PC-3 (cell line): ENCODE data around the gene PDPN. TPM values are rescaled to one million over a fixed set of nuclear protein-coding genes. Genes with fewer than 3 reads are reported as not detected.

Source experiments
- ATAC-seq: fragments of 200-7000 bp; cut with Tn5 transposase; 2 replicates; pipeline ENCODE4 v1.9.1; 2020; ENCODE audit warnings: mild to moderate bottlenecking, moderate library complexity
- BruUV-seq: library from RNA; stranded (reverse); fragments of 400-500 nt; replicated peaks from 2 replicates; lab custom pipeline; 2021; lab: Mats Ljungman, UMichigan
- CTCF ChIA-PET: fragments of 300-600 bp; sonication (Branson Sonifier 250); formaldehyde crosslinking; loops from one replicate; lab custom pipeline; 2022; ENCODE audit warnings: antibody characterized with exemption; lab: Charles Lee
- POLR2A ChIA-PET: fragments of 300-600 bp; sonication (Branson Sonifier 250); formaldehyde crosslinking; loops from one replicate; lab custom pipeline; 2022; ENCODE audit warnings: antibody characterized with exemption; ENCODE audit not compliant: unreplicated experiment; lab: Charles Lee
- DNase-seq: peaks from one replicate; pipeline ENCODE4 v3.0.0-alpha.2; 2015
- H2AFZ ChIP-seq: fragments of 300-600 bp; sonication (generic); 2 replicates; pipeline ENCODE4 v1.6.0; 2016; ENCODE audit warnings: antibody characterized with exemption, low read length
- H3F3A ChIP-seq: fragments of 300-600 bp; sonication (generic); one replicate; pipeline ENCODE4 v1.6.0; 2017; ENCODE audit warnings: antibody characterized with exemption, low read length, control low read depth, mild to moderate bottlenecking; ENCODE audit not compliant: unreplicated experiment
- H3K27ac ChIP-seq: fragments of 300-600 bp; sonication (generic); 2 replicates; pipeline ENCODE4 v1.5.1; 2016; ENCODE audit warnings: mild to moderate bottlenecking, low read length
- H3K27me3 ChIP-seq: fragments of 300-600 bp; sonication (generic); 2 replicates; pipeline ENCODE4 v1.6.1; 2016; ENCODE audit warnings: low read length, mixed read lengths
- H3K36me3 ChIP-seq: fragments of 300-600 bp; sonication (generic); 2 replicates; pipeline ENCODE4 v1.6.1; 2016; ENCODE audit warnings: low read depth, mixed run types, low read length, mixed read lengths
- H3K4me1 ChIP-seq: fragments of 300-600 bp; sonication (generic); 2 replicates; pipeline ENCODE4 v1.5.1; 2016; ENCODE audit warnings: low read length; ENCODE audit not compliant: insufficient read depth
- H3K4me2 ChIP-seq: fragments of 300-600 bp; sonication (generic); 2 replicates; pipeline ENCODE4 v1.6.0; 2016; ENCODE audit warnings: low read length
- H3K4me3 ChIP-seq: fragments of 300-600 bp; sonication (generic); 2 replicates; pipeline ENCODE4 v1.5.1; 2016; ENCODE audit warnings: mild to moderate bottlenecking, low read length, mixed read lengths
- H3K79me2 ChIP-seq: fragments of 300-600 bp; sonication (generic); 2 replicates; pipeline ENCODE4 v1.6.1; 2017; ENCODE audit warnings: low read length, mixed read lengths
- H3K9ac ChIP-seq: fragments of 300-600 bp; sonication (generic); 2 replicates; pipeline ENCODE4 v1.6.0; 2016; ENCODE audit warnings: mild to moderate bottlenecking, low read length
- H3K9me2 ChIP-seq: fragments of 300-600 bp; sonication (generic); replicated peaks from 2 replicates; pipeline ENCODE4 v1.6.1; 2016; ENCODE audit warnings: mixed run types, low read length, mixed read lengths
- H3K9me3 ChIP-seq: fragments of 300-600 bp; sonication (generic); 2 replicates; pipeline ENCODE4 v1.6.1; 2016; ENCODE audit warnings: low read length, mixed read lengths
- H4K20me1 ChIP-seq: fragments of 300-600 bp; sonication (generic); 2 replicates; pipeline ENCODE4 v1.6.1; 2016; ENCODE audit warnings: low read length, mixed read lengths
- CTCF ChIP-seq: fragments of 300-600 bp; sonication (generic); conservative IDR thresholded peaks from 2 replicates; pipeline ENCODE4 v1.5.1; 2017; ENCODE audit warnings: antibody characterized with exemption, low read depth, mild to moderate bottlenecking, low read length
- EZH2 ChIP-seq: fragments of 300-600 bp; sonication (generic); IDR thresholded peaks from one replicate; pipeline ENCODE4 v1.6.1; 2017; ENCODE audit warnings: antibody characterized with exemption, mild to moderate bottlenecking, low read length; ENCODE audit not compliant: unreplicated experiment
- EZH2phosphoT487 ChIP-seq: fragments of 300-600 bp; sonication (generic); IDR thresholded peaks from 2 replicates; pipeline ENCODE4 v1.6.1; 2018; ENCODE audit warnings: mild to moderate bottlenecking, antibody characterized with exemption, low read length, borderline replicate concordance
- intact Hi-C: fragments of 100-400 bp; cut with micrococcal nuclease; formaldehyde crosslinking; loops from 2 replicates; pipeline ENCODE4 v1.9.0; 2023
- total RNA-seq: library from RNA; depleted of rRNA; stranded (reverse); fragments of >200 nt; gene quantifications from 2 replicates; pipeline ENCODE4 v1.2.3, GENCODE V29; 2014

Gene PDPN
- total RNA-seq, 1 experiment from 2014 or later, result 0.47 TPM

- no peak overlapping the region for H3K27ac ChIP-seq
- CTCF ChIA-PET, result no interaction called here
- no peaks in the 10 kb centered on the region for H3K4me1 ChIP-seq
- no peaks in the 10 kb centered on the region for H3K9me3 ChIP-seq
- no peak overlapping the region for H2AFZ ChIP-seq
- H3K79me2 ChIP-seq, result no peaks in the 10 kb centered on the region
- H3K9me2 ChIP-seq, result no peaks in the 10 kb centered on the region
- ATAC-seq (no peak), DNase-seq (no peak)
- H3K36me3 ChIP-seq, result no peaks in the 10 kb centered on the region
- H4K20me1 ChIP-seq, result no peaks in the 10 kb centered on the region
- H3K27me3 ChIP-seq, result peaks cover 4% of the 10 kb centered on the region; the same call in 1 of the 2 replicates
- POLR2A ChIA-PET, result no interaction called here
- H3K4me2 ChIP-seq, result no peak overlapping the region
- intact Hi-C loops, result no loop called here
- no peak overlapping the region for H3K9ac ChIP-seq
- no peak for TF ChIP-seq EZH2phosphoT487
- no peak for TF ChIP-seq EZH2
- TF ChIP-seq CTCF, result no peak
- no peak overlapping the region for H3K4me3 ChIP-seq
- no TSS peak for BruUV-seq
- no peaks in the 10 kb centered on the region for H3F3A ChIP-seq
Observed at GRCh38 chr1:13546791-13547190, 36.8 kb upstream of the PDPN start.

GRCh38 chr1:13548281-13548680 is 35.4 kb upstream of the PDPN start:
- TF ChIP-seq EZH2 (no peak), EZH2phosphoT487 (no peak)

GRCh38 chr1:13549021-13549420 is 34.6 kb upstream of the PDPN start:
- Histone ChIP-seq H3K27me3 (peaks cover 4% of the 10 kb centered on the region; the same call in 1 of the 2 replicates), H3K27ac (no peak overlapping the region), H3K9me2 (no peaks in the 10 kb centered on the region), H3K9me3 (no peaks in the 10 kb centered on the region), H4K20me1 (no peaks in the 10 kb centered on the region), H3K79me2 (no peaks in the 10 kb centered on the region), H3K36me3 (no peaks in the 10 kb centered on the region), H3K4me1 (no peaks in the 10 kb centered on the region), H3K4me2 (no peak overlapping the region), H3K9ac (no peak overlapping the region), H3K4me3 (no peak overlapping the region), H2AFZ (no peak overlapping the region), H3F3A (no peaks in the 10 kb centered on the region)
- TF ChIP-seq EZH2 (no peak), CTCF (no peak), EZH2phosphoT487 (no peak)
- CTCF ChIA-PET, result no interaction called here
- DNase-seq (no peak), ATAC-seq (no peak)
- BruUV-seq, result no TSS peak
- intact Hi-C loops, result no loop called here
- POLR2A ChIA-PET, result no interaction called here

More at GRCh38 chr1:13548281-13548680, 35.4 kb upstream of the PDPN start:
- ChIA-PET POLR2A (no interaction called here), CTCF (no interaction called here)
- Histone ChIP-seq H3K27ac (no peak overlapping the region), H3K27me3 (peaks cover 4% of the 10 kb centered on the region; the same call in 1 of the 2 replicates), H3K4me3 (no peak overlapping the region), H3K79me2 (no peaks in the 10 kb centered on the region), H2AFZ (no peak overlapping the region), H3K9me3 (no peaks in the 10 kb centered on the region), H3K9me2 (no peaks in the 10 kb centered on the region), H4K20me1 (no peaks in the 10 kb centered on the region), H3K36me3 (no peaks in the 10 kb centered on the region), H3K9ac (no peak overlapping the region), H3K4me2 (no peak overlapping the region), H3F3A (no peaks in the 10 kb centered on the region), H3K4me1 (no peaks in the 10 kb centered on the region)
- BruUV-seq, result no TSS peak
- intact Hi-C loops, result no loop called here
- ATAC-seq, result no peak
- DNase-seq, result no peak
